Measurements from ENCODE around the gene SLC38A6. TPM values are rescaled to one million over a fixed set of nuclear protein-coding genes. Genes with fewer than 3 reads are reported as not detected.

The SLC38A6 gene
- total RNA-seq, 2 donors from 2014 or later, result 9.9 to 18.2 TPM

- TF ChIP-seq, protein P1, sequence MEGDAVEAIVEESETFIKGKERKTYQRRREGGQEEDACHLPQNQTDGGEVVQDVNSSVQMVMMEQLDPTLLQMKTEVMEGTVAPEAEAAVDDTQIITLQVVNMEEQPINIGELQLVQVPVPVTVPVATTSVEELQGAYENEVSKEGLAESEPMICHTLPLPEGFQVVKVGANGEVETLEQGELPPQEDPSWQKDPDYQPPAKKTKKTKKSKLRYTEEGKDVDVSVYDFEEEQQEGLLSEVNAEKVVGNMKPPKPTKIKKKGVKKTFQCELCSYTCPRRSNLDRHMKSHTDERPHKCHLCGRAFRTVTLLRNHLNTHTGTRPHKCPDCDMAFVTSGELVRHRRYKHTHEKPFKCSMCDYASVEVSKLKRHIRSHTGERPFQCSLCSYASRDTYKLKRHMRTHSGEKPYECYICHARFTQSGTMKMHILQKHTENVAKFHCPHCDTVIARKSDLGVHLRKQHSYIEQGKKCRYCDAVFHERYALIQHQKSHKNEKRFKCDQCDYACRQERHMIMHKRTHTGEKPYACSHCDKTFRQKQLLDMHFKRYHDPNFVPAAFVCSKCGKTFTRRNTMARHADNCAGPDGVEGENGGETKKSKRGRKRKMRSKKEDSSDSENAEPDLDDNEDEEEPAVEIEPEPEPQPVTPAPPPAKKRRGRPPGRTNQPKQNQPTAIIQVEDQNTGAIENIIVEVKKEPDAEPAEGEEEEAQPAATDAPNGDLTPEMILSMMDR (conservative IDR thresholded peaks at IDR 0.05), result no peak
- Mint-ChIP-seq H3K4me3 (no peak overlapping the region), H3K27me3 (ENCODE audit: insufficient read depth) (no peaks in the 10 kb centered on the region), H3K27ac (no peak overlapping the region), H3K9me3 (no peaks in the 10 kb centered on the region), H3K4me1 (peaks cover 2% of the 10 kb centered on the region), H3K36me3 (ENCODE audit: low read depth) (no peaks in the 10 kb centered on the region)
- DNase-seq, result no peak
- Histone ChIP-seq H3K27me3 (ENCODE audit: control insufficient read depth, insufficient read depth, low read length, poor library complexity, severe bottlenecking) (no peaks in the 10 kb centered on the region), H3K27ac (ENCODE audit: low read depth, low read length) (no peak overlapping the region), H3K36me3 (ENCODE audit: control insufficient read depth, insufficient read depth, low read length) (no peaks in the 10 kb centered on the region), H3K9me3 (ENCODE audit: control insufficient read depth, low read length) (no peaks in the 10 kb centered on the region), H3K4me3 (ENCODE audit: low read length) (no peak overlapping the region), H3K4me1 (ENCODE audit: control insufficient read depth, insufficient read depth, low read length) (no peaks in the 10 kb centered on the region), H3K9ac (ENCODE audit: extremely low read depth, low read length, poor library complexity, severe bottlenecking) (no peak overlapping the region)
These were observed 50.0 kb downstream of the SLC38A6 start for GRCh38 chr14:61031026-61031425.

GRCh38 chr14:61033054-61033453 is 52.0 kb downstream of the SLC38A6 start:
- DNase-seq, result no peak
- H3K27ac ChIP-seq (ENCODE audit: low read depth, low read length), result no peak overlapping the region
- H3K36me3 Mint-ChIP-seq (ENCODE audit: low read depth), result no peaks in the 10 kb centered on the region
- no peaks in the 10 kb centered on the region for H3K9me3 Mint-ChIP-seq
- H3K27ac Mint-ChIP-seq, result no peak overlapping the region
- no peak overlapping the region for H3K4me3 Mint-ChIP-seq
- H3K9me3 ChIP-seq (ENCODE audit: control insufficient read depth, low read length), result no peaks in the 10 kb centered on the region
- H3K27me3 ChIP-seq (ENCODE audit: control insufficient read depth, insufficient read depth, low read length, poor library complexity, severe bottlenecking), result no peaks in the 10 kb centered on the region
- no peak overlapping the region for H3K4me3 ChIP-seq (ENCODE audit: low read length)
- no peaks in the 10 kb centered on the region for H3K36me3 ChIP-seq (ENCODE audit: control insufficient read depth, insufficient read depth, low read length)
- no peaks in the 10 kb centered on the region for H3K4me1 Mint-ChIP-seq
- H3K9ac ChIP-seq (ENCODE audit: extremely low read depth, low read length, poor library complexity, severe bottlenecking), result no peak overlapping the region
- H3K27me3 Mint-ChIP-seq (ENCODE audit: insufficient read depth), result no peaks in the 10 kb centered on the region
- TF ChIP-seq, protein P1 (conservative IDR thresholded peaks at IDR 0.05), result no peak
- 92 to 100% methylated on average over 1 to 3 of the region's 3 CpGs for WGBS, 2 experiments (ENCODE audit: insufficient coverage in 1 of 2, insufficient read length in 1 of 2)
- no peaks in the 10 kb centered on the region for H3K4me1 ChIP-seq (ENCODE audit: control insufficient read depth, insufficient read depth, low read length)

DNA sequence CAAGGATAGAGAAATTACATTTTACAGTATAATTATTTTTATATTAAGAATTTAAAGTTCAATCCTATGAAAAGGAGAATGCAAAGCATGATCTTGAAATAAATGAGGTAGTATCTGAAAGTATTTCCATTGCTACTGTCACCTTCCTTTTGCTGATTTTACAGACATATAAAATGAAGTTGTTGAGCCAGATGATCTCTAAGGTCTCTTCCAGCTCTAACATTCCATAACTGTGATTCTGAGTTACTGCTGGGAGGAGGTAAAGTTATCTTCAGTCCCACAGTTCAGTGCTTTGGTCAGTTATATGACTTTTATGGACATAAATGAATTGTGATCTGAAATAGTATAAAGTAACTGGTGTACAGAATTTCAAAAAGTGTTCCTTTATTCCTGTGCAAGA is 52.8 kb downstream of the SLC38A6 start:
- no peaks in the 10 kb centered on the region for H3K4me1 Mint-ChIP-seq
- no peaks in the 10 kb centered on the region for H3K36me3 Mint-ChIP-seq (ENCODE audit: low read depth)
- no peak overlapping the region for H3K9ac ChIP-seq (ENCODE audit: extremely low read depth, low read length, poor library complexity, severe bottlenecking)

More for the DNA sequence above, 52.8 kb downstream of the SLC38A6 start:
- Histone ChIP-seq H3K27me3 (ENCODE audit: control insufficient read depth, insufficient read depth, low read length, poor library complexity, severe bottlenecking) (no peaks in the 10 kb centered on the region), H3K4me3 (ENCODE audit: low read length) (no peak overlapping the region), H3K36me3 (ENCODE audit: control insufficient read depth, insufficient read depth, low read length) (no peaks in the 10 kb centered on the region), H3K4me1 (ENCODE audit: control insufficient read depth, insufficient read depth, low read length) (no peaks in the 10 kb centered on the region), H3K27ac (ENCODE audit: low read depth, low read length) (no peak overlapping the region), H3K9me3 (ENCODE audit: control insufficient read depth, low read length) (no peaks in the 10 kb centered on the region)
- TF ChIP-seq, protein P1 (conservative IDR thresholded peaks at IDR 0.05), result no peak
- no peak for DNase-seq
- Mint-ChIP-seq H3K27me3 (ENCODE audit: insufficient read depth) (no peaks in the 10 kb centered on the region), H3K9me3 (no peaks in the 10 kb centered on the region), H3K4me3 (no peak overlapping the region), H3K27ac (no peak overlapping the region)

Data from endodermal cell (in vitro differentiated cells).